Skeletal muscle tissue (tissue), 4 donors: Measurements from ENCODE around the gene GRID1. TPM values are rescaled to one million over a fixed set of nuclear protein-coding genes. Genes with fewer than 3 reads are reported as not detected.

Experiments
- H3K27ac ChIP-seq: one replicate; pipeline ENCODE4 v1.7.0; 2013; ENCODE audit warnings: mild to moderate bottlenecking, low read depth, low read length, inconsistent platforms
- H3K27me3 ChIP-seq, 3 donors: one replicate each; pipeline ENCODE4 v1.7.0; 2013; ENCODE audit warnings: low read length in 3 of 3; ENCODE audit not compliant: control insufficient read depth in 3 of 3, insufficient read depth in 3 of 3
- H3K36me3 ChIP-seq, 3 donors: one replicate each; pipeline ENCODE4 v1.7.0; 2013; ENCODE audit warnings: low read length in 3 of 3; ENCODE audit not compliant: control insufficient read depth in 3 of 3, insufficient read depth in 3 of 3
- H3K4me1 ChIP-seq, 3 donors: one replicate each; pipeline ENCODE4 v1.7.0; 2013; ENCODE audit warnings: low read length in 3 of 3, mild to moderate bottlenecking in 3 of 3; ENCODE audit not compliant: control insufficient read depth in 3 of 3, insufficient read depth in 3 of 3
- H3K4me3 ChIP-seq, 3 donors: one replicate each; pipeline ENCODE4 v1.7.0; 2013; ENCODE audit warnings: low read length in 3 of 3
- H3K9ac ChIP-seq, 3 donors: one replicate each; pipeline ENCODE4 v1.7.0; 2013; ENCODE audit warnings: low read length in 3 of 3, mild to moderate bottlenecking in 3 of 3, moderate library complexity in 2 of 3, low read depth in 1 of 3
- H3K9me3 ChIP-seq, 3 donors: one replicate each; pipeline ENCODE4 v1.7.0; 2013; ENCODE audit warnings: low read length in 3 of 3; ENCODE audit not compliant: control insufficient read depth in 3 of 3
- total RNA-seq: library from RNA; depleted of rRNA; stranded (reverse); fragments of >200 nt; gene quantifications from one replicate; pipeline ENCODE4 v1.2.3, GENCODE V29; 2014
- donor health status: Osteomylitis.

Gene GRID1
- total RNA-seq, 1 donor from 2014 or later = 2.1 TPM

DNA sequence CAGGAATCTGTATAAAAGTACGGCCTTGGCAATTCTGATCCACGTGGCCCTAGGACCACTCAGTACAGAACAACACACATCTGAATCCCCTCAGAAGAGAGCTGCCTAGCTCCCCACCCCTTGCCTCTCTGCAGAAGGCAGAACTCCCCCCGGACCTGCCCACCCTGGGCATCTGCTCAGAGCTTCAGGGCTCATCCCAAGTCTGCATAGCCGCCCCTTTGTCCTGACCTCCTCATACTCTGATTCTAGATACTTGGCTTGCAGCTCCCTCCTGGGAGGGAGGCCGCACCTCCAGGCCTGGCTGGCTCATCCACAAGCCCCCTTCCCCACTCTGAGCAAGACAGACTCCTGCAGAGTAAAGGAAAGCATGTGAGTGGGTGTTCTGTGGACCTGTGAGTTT, 49.6 kb downstream of the GRID1 start:
- Histone ChIP-seq H3K36me3 (no peaks in the 10 kb centered on the region), H3K4me1 (no peaks in the 10 kb centered on the region), H3K9me3 (no peaks in the 10 kb centered on the region), H3K4me3 (no peak overlapping the region), H3K27ac (no peak overlapping the region), H3K27me3 (peaks cover 0 to 5% (median 4%) of the 10 kb centered on the region in 3 donors), H3K9ac (no peak overlapping the region)

GRCh38 chr10:86316274-86316835, 50.2 kb downstream of the GRID1 start:
- H3K4me3 ChIP-seq = no peak overlapping the region
- H3K36me3 ChIP-seq = no peaks in the 10 kb centered on the region
- H3K4me1 ChIP-seq = no peaks in the 10 kb centered on the region
- H3K27me3 ChIP-seq = peaks cover 0 to 5% (median 4%) of the 10 kb centered on the region in 3 donors
- no peak overlapping the region for H3K9ac ChIP-seq
- no peak overlapping the region for H3K27ac ChIP-seq
- H3K9me3 ChIP-seq = no peaks in the 10 kb centered on the region

DNA sequence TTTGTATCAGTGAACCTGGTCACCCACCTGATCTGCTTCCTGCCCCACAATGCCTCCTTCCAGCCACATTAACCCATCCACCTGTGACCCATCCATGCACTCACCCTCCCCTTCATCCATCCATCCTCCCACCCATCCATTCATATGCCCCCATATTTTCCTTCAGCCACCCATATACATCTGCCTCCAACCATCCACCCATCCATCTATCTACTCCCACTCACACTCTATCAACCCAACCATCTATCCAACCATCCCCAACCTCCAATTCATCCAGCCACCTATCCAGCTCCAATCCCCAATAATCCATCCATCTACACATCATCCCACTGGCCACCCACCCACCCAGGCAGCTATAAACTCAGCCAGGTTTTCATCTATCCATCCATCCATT, 51.0 kb downstream of the GRID1 start:
- no peaks in the 10 kb centered on the region for H3K9me3 ChIP-seq
- H3K9ac ChIP-seq = no peak overlapping the region
- H3K4me3 ChIP-seq = no peak overlapping the region
- H3K4me1 ChIP-seq = no peaks in the 10 kb centered on the region
- H3K36me3 ChIP-seq = no peaks in the 10 kb centered on the region
- no peak overlapping the region for H3K27ac ChIP-seq
- H3K27me3 ChIP-seq = peaks cover 0 to 9% (median 4%) of the 10 kb centered on the region in 3 donors

- H3K9ac ChIP-seq = no peak overlapping the region
- H3K27ac ChIP-seq = no peak overlapping the region
- no peak overlapping the region for H3K4me3 ChIP-seq
- H3K4me1 ChIP-seq = no peaks in the 10 kb centered on the region
- peaks cover 3 to 15% (median 9%) of the 10 kb centered on the region in 3 donors for H3K27me3 ChIP-seq
- no peaks in the 10 kb centered on the region for H3K36me3 ChIP-seq
- H3K9me3 ChIP-seq = no peaks in the 10 kb centered on the region
Observed at GRCh38 chr10:86314616-86315548, 51.7 kb downstream of the GRID1 start.

- H3K27ac ChIP-seq = no peak overlapping the region
- peaks cover 3 to 16% (median 8%) of the 10 kb centered on the region in 3 donors for H3K27me3 ChIP-seq
- no peaks in the 10 kb centered on the region for H3K9me3 ChIP-seq
- H3K9ac ChIP-seq = no peak overlapping the region
- H3K4me1 ChIP-seq = no peaks in the 10 kb centered on the region
- no peaks in the 10 kb centered on the region for H3K36me3 ChIP-seq
- H3K4me3 ChIP-seq = no peak overlapping the region
Observed at GRCh38 chr10:86313621-86314041, 53.0 kb downstream of the GRID1 start.

- Histone ChIP-seq H3K27ac (no peak overlapping the region), H3K9me3 (no peaks in the 10 kb centered on the region), H3K27me3 (peaks cover 3 to 16% (median 8%) of the 10 kb centered on the region in 3 donors), H3K36me3 (no peaks in the 10 kb centered on the region), H3K9ac (no peak overlapping the region), H3K4me3 (no peak overlapping the region), H3K4me1 (no peaks in the 10 kb centered on the region)
Observed at GRCh38 chr10:86312701-86313270, 53.8 kb downstream of the GRID1 start.

- H3K9ac ChIP-seq = no peak overlapping the region
- H3K9me3 ChIP-seq = no peaks in the 10 kb centered on the region
- no peaks in the 10 kb centered on the region for H3K4me1 ChIP-seq
- H3K27ac ChIP-seq = no peak overlapping the region
- H3K36me3 ChIP-seq = no peaks in the 10 kb centered on the region
- H3K4me3 ChIP-seq = no peak overlapping the region
- peaks cover 3 to 16% (median 8%) of the 10 kb centered on the region in 3 donors for H3K27me3 ChIP-seq
Observed at GRCh38 chr10:86311906-86312305, 54.7 kb downstream of the GRID1 start.

DNA sequence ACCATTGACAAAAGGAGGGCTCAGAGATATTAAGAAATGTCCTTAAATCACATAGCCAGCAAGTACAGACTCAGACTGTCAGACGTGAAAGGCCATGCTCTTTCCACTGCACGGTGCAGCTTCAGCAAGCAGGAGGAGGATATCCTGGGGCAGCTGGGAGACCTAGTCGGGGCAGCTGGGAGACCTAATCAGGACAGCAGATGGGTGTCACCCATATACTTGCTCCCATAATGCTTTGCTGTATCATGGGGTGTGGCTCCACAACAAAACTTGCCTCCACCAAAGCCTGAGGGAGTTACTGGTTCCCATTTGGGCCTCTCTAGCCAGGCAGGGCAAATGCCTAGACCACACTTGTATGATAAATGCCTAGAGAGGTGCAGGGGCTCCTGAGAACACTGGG, 55.4 kb downstream of the GRID1 start:
- Histone ChIP-seq H3K4me3 (no peak overlapping the region), H3K27ac (no peak overlapping the region), H3K9me3 (no peaks in the 10 kb centered on the region), H3K27me3 (peaks cover 3 to 16% (median 8%) of the 10 kb centered on the region in 3 donors), H3K4me1 (no peaks in the 10 kb centered on the region), H3K9ac (no peak overlapping the region), H3K36me3 (no peaks in the 10 kb centered on the region)

GRCh38 chr10:86310702-86311101, 55.9 kb downstream of the GRID1 start:
- no peaks in the 10 kb centered on the region for H3K9me3 ChIP-seq
- no peaks in the 10 kb centered on the region for H3K36me3 ChIP-seq
- peaks cover 3 to 16% (median 8%) of the 10 kb centered on the region in 3 donors for H3K27me3 ChIP-seq
- H3K27ac ChIP-seq = no peak overlapping the region
- no peaks in the 10 kb centered on the region for H3K4me1 ChIP-seq
- no peak overlapping the region for H3K4me3 ChIP-seq
- no peak overlapping the region for H3K9ac ChIP-seq

DNA sequence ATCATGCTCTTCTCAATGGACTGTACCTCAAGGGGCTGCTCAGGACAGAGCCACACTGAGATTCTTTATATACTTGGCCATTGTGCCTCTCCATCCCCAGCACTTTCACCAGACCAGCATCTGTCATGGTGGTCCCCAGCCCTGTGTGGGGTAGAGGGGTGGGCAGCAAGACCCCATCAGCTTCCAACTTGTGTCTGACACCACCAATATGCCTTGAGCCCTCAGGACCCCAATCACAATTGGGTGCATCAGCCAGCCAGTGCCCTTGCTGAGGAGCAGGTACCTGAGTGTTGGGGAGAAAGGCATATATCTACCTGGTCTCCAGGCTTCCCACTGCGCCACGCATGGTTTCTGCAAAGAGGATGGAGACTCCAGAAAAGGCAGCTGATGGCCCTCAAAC, 56.3 kb downstream of the GRID1 start:
- H3K4me3 ChIP-seq = no peak overlapping the region
- no peak overlapping the region for H3K27ac ChIP-seq
- no peak overlapping the region for H3K9ac ChIP-seq
- no peaks in the 10 kb centered on the region for H3K9me3 ChIP-seq
- peaks cover 3 to 16% (median 8%) of the 10 kb centered on the region in 3 donors for H3K27me3 ChIP-seq
- no peaks in the 10 kb centered on the region for H3K36me3 ChIP-seq
- H3K4me1 ChIP-seq = no peaks in the 10 kb centered on the region
